ENCODE data around the gene GALNT9. TPM values are rescaled to one million over a fixed set of nuclear protein-coding genes. Genes with fewer than 3 reads are reported as not detected.

The GALNT9 gene
- total RNA-seq, 1 experiment from 2014 or later: 0.44 TPM

DNA sequence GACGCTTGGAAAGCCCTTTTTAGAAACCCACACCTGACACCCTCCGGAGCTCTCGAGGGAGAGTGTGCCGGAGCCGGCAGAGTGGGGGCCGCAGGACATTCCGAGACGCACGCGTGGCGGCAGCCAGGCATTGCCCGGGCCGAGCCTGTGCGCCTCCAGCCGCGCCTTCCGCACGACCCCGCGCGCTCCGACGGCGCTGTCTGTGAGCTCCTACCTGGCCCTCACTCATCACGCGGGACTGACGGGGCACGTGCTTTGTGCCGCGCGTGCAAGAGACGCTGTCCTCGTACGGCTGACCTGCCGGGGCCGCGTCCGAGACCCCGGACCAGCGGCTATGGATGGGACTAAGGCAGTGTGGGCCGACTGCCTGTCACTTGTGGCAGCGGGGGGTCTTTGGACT lies 5.2 kb downstream of the GALNT9 start:
- no peak for ATAC-seq
- Histone ChIP-seq H3K79me2 (ENCODE audit: low read length) (no peaks in the 10 kb centered on the region), H3K4me1 (ENCODE audit: insufficient read depth, low read length) (peaks cover 19% of the 10 kb centered on the region), H3K9ac (ENCODE audit: low read length) (no peak overlapping the region), H3F3A (ENCODE audit: low read length, unreplicated experiment) (no peaks in the 10 kb centered on the region), H3K9me3 (ENCODE audit: low read length) (no peaks in the 10 kb centered on the region), H3K36me3 (ENCODE audit: low read depth, low read length) (no peaks in the 10 kb centered on the region), H3K27me3 (ENCODE audit: low read length) (peaks cover 29% of the 10 kb centered on the region), H3K4me2 (ENCODE audit: low read length) (no peak overlapping the region), H4K20me1 (ENCODE audit: low read length) (no peaks in the 10 kb centered on the region), H2AFZ (ENCODE audit: low read length) (no peak overlapping the region), H3K9me2 (replicated peaks; ENCODE audit: low read length) (no peaks in the 10 kb centered on the region), H3K4me3 (ENCODE audit: low read length) (no peak overlapping the region), H3K27ac (ENCODE audit: low read length) (no peak overlapping the region)
- no peak for DNase-seq
- intact Hi-C loops (cut with micrococcal nuclease): no loop called here
- BruUV-seq (replicated peaks): no TSS peak
- ChIA-PET POLR2A (ENCODE audit: unreplicated experiment) (no interaction called here), CTCF (no interaction called here)
- TF ChIP-seq EZH2 (IDR thresholded peaks at IDR 0.05; ENCODE audit: low read length, unreplicated experiment) (no peak), EZH2phosphoT487 (IDR thresholded peaks at IDR 0.05; ENCODE audit: borderline replicate concordance, low read length) (no peak)
- TF ChIP-seq, protein P1, sequence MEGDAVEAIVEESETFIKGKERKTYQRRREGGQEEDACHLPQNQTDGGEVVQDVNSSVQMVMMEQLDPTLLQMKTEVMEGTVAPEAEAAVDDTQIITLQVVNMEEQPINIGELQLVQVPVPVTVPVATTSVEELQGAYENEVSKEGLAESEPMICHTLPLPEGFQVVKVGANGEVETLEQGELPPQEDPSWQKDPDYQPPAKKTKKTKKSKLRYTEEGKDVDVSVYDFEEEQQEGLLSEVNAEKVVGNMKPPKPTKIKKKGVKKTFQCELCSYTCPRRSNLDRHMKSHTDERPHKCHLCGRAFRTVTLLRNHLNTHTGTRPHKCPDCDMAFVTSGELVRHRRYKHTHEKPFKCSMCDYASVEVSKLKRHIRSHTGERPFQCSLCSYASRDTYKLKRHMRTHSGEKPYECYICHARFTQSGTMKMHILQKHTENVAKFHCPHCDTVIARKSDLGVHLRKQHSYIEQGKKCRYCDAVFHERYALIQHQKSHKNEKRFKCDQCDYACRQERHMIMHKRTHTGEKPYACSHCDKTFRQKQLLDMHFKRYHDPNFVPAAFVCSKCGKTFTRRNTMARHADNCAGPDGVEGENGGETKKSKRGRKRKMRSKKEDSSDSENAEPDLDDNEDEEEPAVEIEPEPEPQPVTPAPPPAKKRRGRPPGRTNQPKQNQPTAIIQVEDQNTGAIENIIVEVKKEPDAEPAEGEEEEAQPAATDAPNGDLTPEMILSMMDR (conservative IDR thresholded peaks at IDR 0.05; ENCODE audit: low read depth, low read length): no peak

DNA sequence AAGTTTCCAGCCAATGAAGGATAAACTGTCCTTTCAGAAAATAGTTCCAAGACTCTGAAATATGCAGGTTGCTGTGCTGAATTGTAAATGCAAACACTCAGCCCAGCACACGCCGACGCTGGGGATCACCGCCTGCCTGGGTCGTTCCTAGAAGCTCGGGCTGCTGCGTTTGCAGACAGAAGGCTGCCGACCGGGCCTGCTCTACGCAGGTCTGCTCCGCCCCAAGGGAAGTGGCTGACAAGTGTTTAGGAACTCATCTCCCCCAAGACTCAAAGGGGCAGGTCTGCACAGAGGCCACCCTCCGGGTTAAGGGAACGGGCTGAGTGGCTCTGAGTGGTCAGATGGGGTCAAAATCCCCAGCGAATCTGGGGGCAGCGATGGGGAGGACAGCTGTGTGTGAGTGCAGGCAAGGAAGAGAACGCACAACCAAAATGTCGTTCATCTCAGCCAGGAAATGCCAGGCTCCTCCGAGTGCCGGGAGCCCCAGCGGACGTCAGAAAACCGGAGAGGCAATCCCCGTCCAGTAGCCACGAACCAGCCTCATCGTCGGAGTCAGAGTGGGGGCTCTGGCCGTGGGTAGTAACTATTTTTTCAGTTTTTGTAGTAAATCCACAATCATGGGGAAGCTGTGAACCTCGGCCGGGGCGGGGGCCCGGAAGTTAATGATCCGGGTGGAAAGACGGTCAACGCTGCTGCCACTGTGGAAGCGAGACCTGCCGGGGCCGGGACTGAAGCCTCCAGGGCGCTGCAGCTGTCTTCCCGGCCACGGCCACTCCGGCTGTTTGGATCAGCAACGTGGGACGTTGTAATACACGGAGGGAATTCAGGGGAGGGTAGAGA lies 6.0 kb downstream of the GALNT9 start:
- H4K20me1 ChIP-seq (ENCODE audit: low read length): no peaks in the 10 kb centered on the region
- no peak overlapping the region for H2AFZ ChIP-seq (ENCODE audit: low read length)
- H3K4me2 ChIP-seq (ENCODE audit: low read length): 0 out of 2 replicates have a peak overlapping the region, but pooled peaks have one; percentile 20
- ChIA-PET POLR2A (ENCODE audit: unreplicated experiment) (no interaction called here), CTCF (no interaction called here)
- peaks cover 25% of the 10 kb centered on the region for H3K27me3 ChIP-seq (ENCODE audit: low read length)
- no peaks in the 10 kb centered on the region for H3K9me2 ChIP-seq (replicated peaks; ENCODE audit: low read length)
- DNase-seq (no peak), ATAC-seq (no peak)
- H3K4me1 ChIP-seq (ENCODE audit: insufficient read depth, low read length): peaks cover 18% of the 10 kb centered on the region
- H3K27ac ChIP-seq (ENCODE audit: low read length): no peak overlapping the region
- H3K9ac ChIP-seq (ENCODE audit: low read length): no peak overlapping the region
- no peaks in the 10 kb centered on the region for H3K36me3 ChIP-seq (ENCODE audit: low read depth, low read length)
- BruUV-seq (replicated peaks): no TSS peak
- no peaks in the 10 kb centered on the region for H3K9me3 ChIP-seq (ENCODE audit: low read length)
- TF ChIP-seq EZH2 (IDR thresholded peaks at IDR 0.05; ENCODE audit: low read length, unreplicated experiment): no peak
- TF ChIP-seq, protein P1 (conservative IDR thresholded peaks at IDR 0.05; ENCODE audit: low read depth, low read length): no peak
- no peak for TF ChIP-seq EZH2phosphoT487 (IDR thresholded peaks at IDR 0.05; ENCODE audit: borderline replicate concordance, low read length)
- H3K4me3 ChIP-seq (ENCODE audit: low read length): no peak overlapping the region
- H3F3A ChIP-seq (ENCODE audit: low read length, unreplicated experiment): no peaks in the 10 kb centered on the region
- intact Hi-C loops (cut with micrococcal nuclease): no loop called here
- H3K79me2 ChIP-seq (ENCODE audit: low read length): no peaks in the 10 kb centered on the region
